ENCODE results near the gene ANLN. TPM values are rescaled to one million over a fixed set of nuclear protein-coding genes. Genes with fewer than 3 reads are reported as not detected.

The ANLN gene
- total and polyA plus RNA-seq, 7 experiments from 2014 or later: 0.30 to 48.6 (median 0.63) TPM; not detected in 1

- CTCF ChIA-PET: no interaction called here
- Histone ChIP-seq H3K27ac (ENCODE audit: low read depth, low read length) (no peak overlapping the region), H3K9me3 (ENCODE audit: control insufficient read depth in 2 of 3, low read length in 3 of 3) (no peaks in the 10 kb centered on the region), H3K4me1 (ENCODE audit: control insufficient read depth in 2 of 2, insufficient read depth in 2 of 2, low read length in 2 of 2) (no peaks in the 10 kb centered on the region), H3K27me3 (ENCODE audit: control insufficient read depth in 2 of 2, insufficient read depth in 2 of 2, low read length in 2 of 2) (no peaks in the 10 kb centered on the region), H3K36me3 (ENCODE audit: control insufficient read depth in 2 of 3, insufficient read depth in 3 of 3, low read length in 3 of 3) (no peaks in the 10 kb centered on the region), H3K4me3 (ENCODE audit: low read length) (no peak overlapping the region)
- Mint-ChIP-seq H3K27ac (peak overlapping the region in 1 of 9 donors; percentile 6), H3K4me3 (no peak overlapping the region), H3K36me3 (peaks cover 0 to 47% (median 0%) of the 10 kb centered on the region in 5 donors), H3K27me3 (no peaks in the 10 kb centered on the region), H3K4me1 (peaks cover 0 to 24% (median 0%) of the 10 kb centered on the region in 7 donors), H3K9me3 (peaks cover 0 to 1% (median 0%) of the 10 kb centered on the region in 11 donors)
- intact Hi-C loops (cut with micrococcal nuclease): no loop called here
- ATAC-seq (no peak), DNase-seq (no peak)
- POLR2A ChIA-PET: no interaction called here
These were observed 13.8 kb downstream of the ANLN start for GRCh38 chr7:36403452-36403851.

DNA sequence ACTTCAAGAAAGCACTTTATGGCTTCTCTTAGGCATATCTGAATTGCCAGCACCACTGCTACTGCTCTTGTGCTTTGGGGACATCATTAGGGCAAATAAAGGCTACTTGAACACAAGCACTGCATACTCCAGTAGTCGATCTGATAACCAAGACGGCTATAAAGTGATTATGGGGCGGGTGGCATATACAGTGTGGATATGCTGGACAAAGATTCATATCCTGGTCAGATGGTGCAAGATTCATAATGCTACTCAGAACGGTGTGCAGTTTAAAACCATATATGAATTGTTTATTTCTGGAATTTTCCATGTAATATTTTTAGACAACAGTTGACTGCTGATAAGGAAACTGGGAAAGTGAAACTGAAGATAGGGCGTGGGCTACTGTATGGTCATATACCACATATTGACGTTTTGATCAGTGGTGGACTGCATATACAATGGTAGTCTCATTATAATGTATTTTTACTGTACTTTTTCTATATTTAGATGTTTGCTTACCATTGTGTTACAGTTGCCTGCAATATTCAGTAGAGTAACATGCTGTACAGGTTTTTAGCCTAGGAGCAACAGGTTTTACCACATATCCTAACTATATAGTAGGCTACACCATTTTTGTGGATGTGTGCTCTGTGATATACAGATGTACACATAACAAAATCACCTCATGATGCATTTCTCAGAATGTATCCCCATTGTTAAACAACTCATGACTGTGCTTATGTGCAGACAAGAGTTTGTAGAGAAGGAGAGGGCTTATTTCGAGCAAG is 15.2 kb downstream of the ANLN start:
- no peak for DNase-seq
- CTCF ChIA-PET: no interaction called here
- Histone ChIP-seq H3K9me3 (ENCODE audit: control insufficient read depth in 2 of 3, low read length in 3 of 3) (no peaks in the 10 kb centered on the region), H3K27me3 (ENCODE audit: control insufficient read depth in 2 of 2, insufficient read depth in 2 of 2, low read length in 2 of 2) (no peaks in the 10 kb centered on the region), H3K36me3 (ENCODE audit: control insufficient read depth in 2 of 3, insufficient read depth in 3 of 3, low read length in 3 of 3) (no peaks in the 10 kb centered on the region), H3K4me1 (ENCODE audit: control insufficient read depth in 2 of 2, insufficient read depth in 2 of 2, low read length in 2 of 2) (no peaks in the 10 kb centered on the region), H3K4me3 (ENCODE audit: low read length) (no peak overlapping the region), H3K27ac (ENCODE audit: low read depth, low read length) (no peak overlapping the region)
- ATAC-seq: no peak
- H3K4me1 Mint-ChIP-seq: peaks cover 0 to 24% (median 0%) of the 10 kb centered on the region in 7 donors
- no peaks in the 10 kb centered on the region for H3K9me3 Mint-ChIP-seq
- peak overlapping the region in 1 of 9 donors; percentile 62 for H3K27ac Mint-ChIP-seq
- no peaks in the 10 kb centered on the region for H3K27me3 Mint-ChIP-seq
- intact Hi-C loops (cut with micrococcal nuclease): no loop called here
- H3K4me3 Mint-ChIP-seq: no peak overlapping the region
- POLR2A ChIA-PET: no interaction called here
- H3K36me3 Mint-ChIP-seq: peaks cover 0 to 42% (median 0%) of the 10 kb centered on the region in 5 donors

DNA sequence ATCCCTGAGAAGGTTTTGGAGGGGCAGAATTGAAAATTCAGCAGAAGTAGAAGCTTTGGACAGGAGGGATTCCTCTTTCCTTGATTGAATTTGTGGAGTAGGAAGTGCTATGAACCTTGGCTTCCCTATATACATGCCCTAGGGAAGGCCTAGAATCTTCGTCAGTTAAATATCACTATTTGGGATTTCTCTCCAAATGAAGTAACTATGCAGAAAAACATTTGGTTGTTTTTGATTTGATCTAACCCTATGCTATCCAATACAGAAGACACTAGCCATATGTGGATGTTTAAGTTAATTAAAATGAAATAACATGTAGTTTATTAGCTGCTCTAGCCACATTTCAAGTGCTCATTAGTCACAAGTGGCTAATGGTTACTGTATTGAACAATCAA is 15.7 kb downstream of the ANLN start:
- Mint-ChIP-seq H3K4me3 (no peak overlapping the region), H3K4me1 (peaks cover 0 to 22% (median 0%) of the 10 kb centered on the region in 7 donors), H3K27ac (peak overlapping the region in 1 of 9 donors; percentile 23), H3K9me3 (no peaks in the 10 kb centered on the region), H3K36me3 (peaks cover 0 to 38% (median 0%) of the 10 kb centered on the region in 5 donors), H3K27me3 (no peaks in the 10 kb centered on the region)
- ChIA-PET CTCF (no interaction called here), POLR2A (no interaction called here)
- H3K27ac ChIP-seq (ENCODE audit: low read depth, low read length): no peak overlapping the region
- ATAC-seq: no peak
- no peaks in the 10 kb centered on the region for H3K36me3 ChIP-seq (ENCODE audit: control insufficient read depth in 2 of 3, insufficient read depth in 3 of 3, low read length in 3 of 3)
- H3K4me1 ChIP-seq (ENCODE audit: control insufficient read depth in 2 of 2, insufficient read depth in 2 of 2, low read length in 2 of 2): no peaks in the 10 kb centered on the region
- intact Hi-C loops (cut with micrococcal nuclease): no loop called here
- no peaks in the 10 kb centered on the region for H3K27me3 ChIP-seq (ENCODE audit: control insufficient read depth in 2 of 2, insufficient read depth in 2 of 2, low read length in 2 of 2)
- no peak overlapping the region for H3K4me3 ChIP-seq (ENCODE audit: low read length)
- no peaks in the 10 kb centered on the region for H3K9me3 ChIP-seq (ENCODE audit: control insufficient read depth in 2 of 3, low read length in 3 of 3)
- no peak for DNase-seq

GRCh38 chr7:36406156-36406555 is 16.5 kb downstream of the ANLN start:
- no peak for DNase-seq
- peaks cover 0 to 22% (median 0%) of the 10 kb centered on the region in 7 donors for H3K4me1 Mint-ChIP-seq
- no peak overlapping the region for H3K27ac Mint-ChIP-seq
- no peaks in the 10 kb centered on the region for H3K36me3 ChIP-seq (ENCODE audit: control insufficient read depth in 2 of 3, insufficient read depth in 3 of 3, low read length in 3 of 3)
- no peaks in the 10 kb centered on the region for H3K9me3 ChIP-seq (ENCODE audit: control insufficient read depth in 2 of 3, low read length in 3 of 3)
- no peak overlapping the region for H3K4me3 Mint-ChIP-seq
- no peaks in the 10 kb centered on the region for H3K9me3 Mint-ChIP-seq
- no peak for ATAC-seq
- POLR2A ChIA-PET: no interaction called here
- H3K4me3 ChIP-seq (ENCODE audit: low read length): no peak overlapping the region
- intact Hi-C loops (cut with micrococcal nuclease): no loop called here
- CTCF ChIA-PET: no interaction called here
- no peak overlapping the region for H3K27ac ChIP-seq (ENCODE audit: low read depth, low read length)
- H3K27me3 ChIP-seq (ENCODE audit: control insufficient read depth in 2 of 2, insufficient read depth in 2 of 2, low read length in 2 of 2): no peaks in the 10 kb centered on the region
- H3K27me3 Mint-ChIP-seq: no peaks in the 10 kb centered on the region
- H3K4me1 ChIP-seq (ENCODE audit: control insufficient read depth in 2 of 2, insufficient read depth in 2 of 2, low read length in 2 of 2): no peaks in the 10 kb centered on the region
- H3K36me3 Mint-ChIP-seq: peaks cover 0 to 39% (median 0%) of the 10 kb centered on the region in 5 donors

- peaks cover 0 to 22% (median 0%) of the 10 kb centered on the region in 7 donors for H3K4me1 Mint-ChIP-seq
- CTCF ChIA-PET: no interaction called here
- Histone ChIP-seq H3K4me3 (ENCODE audit: low read length) (no peak overlapping the region), H3K27me3 (ENCODE audit: control insufficient read depth in 2 of 2, insufficient read depth in 2 of 2, low read length in 2 of 2) (no peaks in the 10 kb centered on the region), H3K9me3 (ENCODE audit: control insufficient read depth in 2 of 3, low read length in 3 of 3) (no peaks in the 10 kb centered on the region), H3K27ac (ENCODE audit: low read depth, low read length) (no peak overlapping the region), H3K36me3 (ENCODE audit: control insufficient read depth in 2 of 3, insufficient read depth in 3 of 3, low read length in 3 of 3) (no peaks in the 10 kb centered on the region), H3K4me1 (ENCODE audit: control insufficient read depth in 2 of 2, insufficient read depth in 2 of 2, low read length in 2 of 2) (no peaks in the 10 kb centered on the region)
- H3K36me3 Mint-ChIP-seq: peaks cover 0 to 37% (median 0%) of the 10 kb centered on the region in 5 donors
- H3K27ac Mint-ChIP-seq: no peak overlapping the region
- H3K9me3 Mint-ChIP-seq: no peaks in the 10 kb centered on the region
- DNase-seq (no peak), ATAC-seq (no peak)
- no peak overlapping the region for H3K4me3 Mint-ChIP-seq
- no peaks in the 10 kb centered on the region for H3K27me3 Mint-ChIP-seq
- POLR2A ChIA-PET: interaction anchor here (0.5 kb wide), 1 partner anchor 15 kb away, joined by 3 read pairs; no protein-coding TSS in a partner anchor
- intact Hi-C loops (cut with micrococcal nuclease): no loop called here
These were observed 18.2 kb downstream of the ANLN start for GRCh38 chr7:36407636-36408550.

GRCh38 chr7:36408589-36408988 is 18.9 kb downstream of the ANLN start:
- Mint-ChIP-seq H3K36me3 (peaks cover 0 to 31% (median 0%) of the 10 kb centered on the region in 5 donors), H3K4me1 (peaks cover 0 to 17% (median 0%) of the 10 kb centered on the region in 7 donors), H3K27ac (no peak overlapping the region), H3K27me3 (no peaks in the 10 kb centered on the region), H3K9me3 (no peaks in the 10 kb centered on the region), H3K4me3 (no peak overlapping the region)
- H3K4me3 ChIP-seq (ENCODE audit: low read length): no peak overlapping the region
- no peak for ATAC-seq
- H3K9me3 ChIP-seq (ENCODE audit: control insufficient read depth in 2 of 3, low read length in 3 of 3): no peaks in the 10 kb centered on the region
- H3K4me1 ChIP-seq (ENCODE audit: control insufficient read depth in 2 of 2, insufficient read depth in 2 of 2, low read length in 2 of 2): no peaks in the 10 kb centered on the region
- CTCF ChIA-PET: no interaction called here
- H3K27ac ChIP-seq (ENCODE audit: low read depth, low read length): no peak overlapping the region
- POLR2A ChIA-PET: no interaction called here
- no peaks in the 10 kb centered on the region for H3K36me3 ChIP-seq (ENCODE audit: control insufficient read depth in 2 of 3, insufficient read depth in 3 of 3, low read length in 3 of 3)
- DNase-seq: no peak
- intact Hi-C loops (cut with micrococcal nuclease): no loop called here
- H3K27me3 ChIP-seq (ENCODE audit: control insufficient read depth in 2 of 2, insufficient read depth in 2 of 2, low read length in 2 of 2): no peaks in the 10 kb centered on the region

Data from naive thymus-derived CD4-positive, alpha-beta T cell (primary cell).